ENCODE data around the gene OTOG.

The OTOG gene

DNA sequence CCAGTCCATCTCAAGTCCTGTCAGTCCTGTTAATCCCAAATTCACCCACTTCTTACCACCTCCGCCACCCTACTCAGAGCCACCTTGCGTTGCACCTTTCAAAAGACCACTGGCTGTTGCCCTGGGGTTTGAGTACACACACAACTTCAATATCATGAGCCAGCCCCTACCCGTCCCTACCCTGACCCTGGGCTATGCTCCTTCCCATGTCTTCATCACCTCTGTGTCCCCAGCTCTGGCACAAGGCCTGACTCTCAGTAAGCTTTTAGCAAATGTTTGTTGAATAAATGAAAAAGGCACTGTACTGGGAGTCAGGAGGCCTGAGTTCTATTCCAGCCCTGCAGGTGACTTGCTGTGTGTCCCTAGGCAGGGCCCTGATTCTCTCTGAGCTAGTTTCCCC is 26.5 kb downstream of the OTOG start:
- no peak for TF ChIP-seq CTCF (IDR thresholded peaks at IDR 0.05; ENCODE audit: borderline replicate concordance, control extremely low read depth, extremely low read depth, insufficient read depth, missing control alignments)
- DNase-seq (ENCODE audit: low spot score), result no peak
- in situ Hi-C loops (cut with MboI; ENCODE audit: low sequenced_read_pairs, unreplicated experiment), result no loop called here

DNA sequence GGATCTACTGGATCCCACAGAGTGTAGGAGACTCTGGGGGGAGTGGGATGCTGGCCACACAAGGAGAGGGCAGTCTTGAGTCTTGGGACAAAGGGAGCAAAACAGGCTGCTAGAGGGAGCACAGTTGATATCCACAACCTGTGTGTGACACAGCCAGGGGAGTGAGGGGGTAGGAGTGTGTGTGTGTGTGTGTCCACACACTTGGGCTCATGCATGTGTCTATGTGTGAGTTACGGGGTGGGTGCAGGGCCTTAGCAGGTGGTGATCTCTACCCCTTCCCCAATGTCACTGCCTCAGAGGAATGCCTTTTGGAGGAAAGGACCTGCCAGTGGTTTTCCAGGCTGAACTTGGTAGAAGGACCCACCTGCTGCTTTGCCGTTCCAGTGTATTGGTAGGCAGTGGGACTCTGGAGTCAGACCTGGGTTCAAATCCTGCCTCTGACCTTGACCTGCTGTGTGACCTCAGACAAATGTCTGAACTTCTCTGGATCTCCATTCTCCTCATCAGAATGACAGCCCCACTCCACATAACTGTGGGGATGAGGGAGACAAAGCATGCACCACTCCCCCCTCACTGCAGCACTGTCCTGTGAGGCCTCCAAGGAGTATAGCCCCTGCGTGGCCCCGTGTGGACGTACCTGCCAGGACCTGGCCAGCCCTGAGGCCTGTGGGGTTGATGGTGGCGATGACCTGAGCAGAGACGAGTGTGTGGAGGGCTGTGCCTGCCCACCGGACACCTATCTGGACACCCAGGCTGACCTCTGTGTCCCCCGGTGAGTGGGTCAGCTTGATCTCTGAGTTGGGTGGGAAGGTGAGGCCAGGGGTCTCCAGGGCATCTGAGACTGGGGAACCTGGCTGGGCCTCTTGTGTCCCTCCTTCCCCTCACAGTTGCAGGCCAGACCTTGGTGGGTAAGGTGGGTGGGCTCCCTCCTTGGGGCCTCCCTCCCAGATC is 27.4 kb downstream of the OTOG start:
- DNase-seq (ENCODE audit: low spot score), result no peak
- TF ChIP-seq CTCF (IDR thresholded peaks at IDR 0.05; ENCODE audit: borderline replicate concordance, control extremely low read depth, extremely low read depth, insufficient read depth, missing control alignments), result no peak
- in situ Hi-C loops (cut with MboI; ENCODE audit: low sequenced_read_pairs, unreplicated experiment), result no loop called here

DNA sequence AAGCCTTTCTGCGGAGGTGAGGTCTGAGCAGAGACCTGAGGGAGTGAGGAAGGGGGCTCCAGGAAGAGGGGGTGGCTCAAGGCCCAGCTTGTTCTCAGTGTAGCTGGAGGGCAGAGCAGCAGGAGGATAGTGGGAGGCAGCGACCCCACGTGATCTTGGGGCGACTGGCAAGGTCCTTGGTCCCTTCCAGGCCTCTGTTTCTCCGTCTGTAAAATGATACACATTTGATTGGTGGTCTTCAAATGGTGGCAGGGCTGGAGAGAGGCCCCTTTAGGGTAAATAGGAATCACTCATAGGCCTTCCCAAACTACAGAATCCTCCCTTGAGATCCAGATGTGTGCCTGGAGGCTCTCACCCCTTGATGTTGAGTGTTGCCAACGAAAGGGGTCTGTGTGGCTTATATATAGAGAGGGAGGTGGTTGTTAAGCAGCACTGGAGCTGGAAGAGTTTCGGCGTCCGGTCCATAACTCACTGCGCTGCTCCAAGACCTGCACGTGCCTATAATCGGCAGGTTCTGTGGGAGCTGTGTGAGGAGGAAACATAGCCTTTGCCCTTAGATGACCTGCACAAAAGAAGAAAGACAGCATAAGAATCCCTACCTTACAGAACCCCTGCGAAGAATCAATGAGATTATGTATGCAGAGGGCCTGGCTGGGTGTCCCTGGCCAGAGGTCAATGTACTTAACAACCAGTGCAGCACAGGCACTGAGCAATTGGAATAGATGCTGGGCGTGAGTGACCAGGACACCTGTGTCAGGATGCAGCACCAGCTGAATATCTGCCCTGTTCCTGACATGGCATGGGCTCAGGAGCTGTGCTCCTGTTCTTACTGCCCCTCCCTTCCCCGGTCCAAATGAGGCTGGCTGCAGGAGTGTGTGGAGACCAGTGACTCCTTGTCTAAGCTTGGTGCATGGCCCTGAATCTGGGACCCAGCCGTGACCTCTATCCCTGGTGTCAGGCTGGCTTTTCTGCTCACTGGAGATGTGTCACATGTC is 28.7 kb downstream of the OTOG start:
- no peak for TF ChIP-seq CTCF (IDR thresholded peaks at IDR 0.05; ENCODE audit: borderline replicate concordance, control extremely low read depth, extremely low read depth, insufficient read depth, missing control alignments)
- in situ Hi-C loops (cut with MboI; ENCODE audit: low sequenced_read_pairs, unreplicated experiment), result no loop called here
- no peak for DNase-seq (ENCODE audit: low spot score)

DNA sequence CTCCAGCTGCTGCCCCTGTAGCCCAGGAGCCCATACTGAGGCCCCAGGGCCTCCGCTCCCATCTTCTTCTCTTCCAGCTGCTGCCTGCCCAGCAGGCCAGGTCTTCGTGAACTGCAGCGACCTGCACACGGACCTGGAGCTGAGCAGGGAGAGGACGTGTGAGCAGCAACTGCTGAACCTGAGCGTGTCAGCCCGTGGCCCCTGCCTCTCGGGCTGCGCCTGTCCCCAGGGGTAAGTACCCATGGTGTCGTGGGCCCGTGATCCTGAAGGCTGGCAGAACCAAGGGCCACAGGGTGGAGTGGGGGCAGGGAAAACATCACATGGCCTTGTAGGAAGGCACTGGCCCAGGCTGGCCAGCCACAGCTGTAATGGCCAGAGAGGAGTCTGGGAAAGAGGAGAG is 31.2 kb downstream of the OTOG start:
- in situ Hi-C loops (cut with MboI; ENCODE audit: low sequenced_read_pairs, unreplicated experiment), result no loop called here
- no peak for TF ChIP-seq CTCF (IDR thresholded peaks at IDR 0.05; ENCODE audit: borderline replicate concordance, control extremely low read depth, extremely low read depth, insufficient read depth, missing control alignments)
- no peak for DNase-seq (ENCODE audit: low spot score)

DNA sequence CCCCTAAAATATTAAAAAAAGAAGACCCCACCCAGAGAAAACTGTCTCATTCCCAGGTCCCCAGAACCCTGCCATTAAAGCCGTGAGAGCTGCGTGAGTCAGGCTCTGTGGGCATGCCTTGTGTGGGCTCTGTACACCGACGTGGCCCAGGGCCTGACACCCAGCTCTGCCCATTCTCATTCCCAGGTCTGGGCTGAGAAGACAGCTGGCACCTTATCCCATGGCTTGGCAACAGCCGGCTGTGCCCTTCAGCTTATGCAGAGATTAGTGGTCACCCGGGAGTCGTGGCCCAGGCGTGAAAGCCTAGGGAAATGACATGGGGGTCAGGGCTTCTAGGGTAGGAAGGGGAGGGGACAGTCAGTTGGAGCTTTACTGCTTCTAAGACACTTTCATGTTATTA is 31.9 kb downstream of the OTOG start:
- in situ Hi-C loops (cut with MboI; ENCODE audit: low sequenced_read_pairs, unreplicated experiment), result no loop called here
- DNase-seq (ENCODE audit: low spot score), result no peak
- TF ChIP-seq CTCF (IDR thresholded peaks at IDR 0.05; ENCODE audit: borderline replicate concordance, control extremely low read depth, extremely low read depth, insufficient read depth, missing control alignments), result no peak

- in situ Hi-C loops (cut with MboI; ENCODE audit: low sequenced_read_pairs, unreplicated experiment), result no loop called here
- no peak for TF ChIP-seq CTCF (IDR thresholded peaks at IDR 0.05; ENCODE audit: borderline replicate concordance, control extremely low read depth, extremely low read depth, insufficient read depth, missing control alignments)
- DNase-seq (ENCODE audit: low spot score), result no peak
These were observed 32.4 kb downstream of the OTOG start for GRCh38 chr11:17579451-17579850.
